ENCODE results near the gene NCOA5. TPM values are rescaled to one million over a fixed set of nuclear protein-coding genes. Genes with fewer than 3 reads are reported as not detected.

Gene NCOA5
- total RNA-seq, 1 donor from 2014 or later: 19.4 TPM

- ATAC-seq (no peak), DNase-seq (ENCODE audit: missing footprints) (no peak)
- intact Hi-C loops (cut with DNase I): no loop called here
Observed at GRCh38 chr20:46122516-46123481, 33.0 kb upstream of the NCOA5 start.

GRCh38 chr20:46122071-46122470 lies 32.3 kb upstream of the NCOA5 start:
- ATAC-seq: no peak
- DNase-seq (ENCODE audit: missing footprints): no peak
- intact Hi-C loops (cut with DNase I): no loop called here

- ATAC-seq (no peak), DNase-seq (ENCODE audit: missing footprints) (no peak)
- intact Hi-C loops (cut with DNase I): no loop called here
Observed at GRCh38 chr20:46121184-46121930, 31.6 kb upstream of the NCOA5 start.

- DNase-seq (ENCODE audit: missing footprints): no peak
- intact Hi-C loops (cut with DNase I): no loop called here
- no peak for ATAC-seq
Observed at GRCh38 chr20:46120136-46120535, 30.4 kb upstream of the NCOA5 start.

GRCh38 chr20:46119547-46119946 lies 29.8 kb upstream of the NCOA5 start:
- intact Hi-C loops (cut with DNase I): no loop called here
- no peak for ATAC-seq
- DNase-seq (ENCODE audit: missing footprints): no peak

- DNase-seq (ENCODE audit: missing footprints): no peak
- no peak for ATAC-seq
- intact Hi-C loops (cut with DNase I): no loop called here
Observed at GRCh38 chr20:46119028-46119546, 29.3 kb upstream of the NCOA5 start.

- intact Hi-C loops (cut with DNase I): no loop called here
- DNase-seq (ENCODE audit: missing footprints) (no peak), ATAC-seq (peak; percentile 56)
Observed at GRCh38 chr20:46118481-46119020, 28.8 kb upstream of the NCOA5 start.

GRCh38 chr20:46117704-46118467 lies 28.1 kb upstream of the NCOA5 start, which contains the start of gene CD40:
Gene CD40 (plus strand): TSS chr20:46118314. CDS start chr20:46118344, 30 bp downstream.
- DNase-seq (ENCODE audit: missing footprints) (peak; percentile 95), ATAC-seq (peak; percentile 97)
- intact Hi-C loops (cut with DNase I): no loop called here

GRCh38 chr20:46114449-46114848 lies 24.7 kb upstream of the NCOA5 start:
- DNase-seq (ENCODE audit: missing footprints): no peak
- no peak for ATAC-seq
- intact Hi-C loops (cut with DNase I): no loop called here

- intact Hi-C loops (cut with DNase I): no loop called here
- DNase-seq (ENCODE audit: missing footprints) (no peak), ATAC-seq (no peak)
Observed at GRCh38 chr20:46113113-46113470, 23.3 kb upstream of the NCOA5 start.

- intact Hi-C loops (cut with DNase I): no loop called here
- no peak for DNase-seq (ENCODE audit: missing footprints)
Observed at GRCh38 chr20:46112430-46113112, 22.8 kb upstream of the NCOA5 start.

GRCh38 chr20:46111836-46112212 lies 22.1 kb upstream of the NCOA5 start:
- intact Hi-C loops (cut with DNase I): no loop called here
- DNase-seq (ENCODE audit: missing footprints) (no peak), ATAC-seq (no peak)

More at GRCh38 chr20:46112430-46113112, 22.8 kb upstream of the NCOA5 start:
- no peak for ATAC-seq

- intact Hi-C loops (cut with DNase I): no loop called here
- peak; percentile 83 for ATAC-seq
- no peak for DNase-seq (ENCODE audit: missing footprints)
Observed at GRCh38 chr20:46111028-46111835, 21.5 kb upstream of the NCOA5 start.

- intact Hi-C loops (cut with DNase I): no loop called here
- no peak for DNase-seq (ENCODE audit: missing footprints)
- ATAC-seq: no peak
Observed at GRCh38 chr20:46108976-46109375, 19.2 kb upstream of the NCOA5 start.

- DNase-seq (ENCODE audit: missing footprints): no peak
- intact Hi-C loops (cut with DNase I): no loop called here
Observed at GRCh38 chr20:46108435-46108841, 18.7 kb upstream of the NCOA5 start.

GRCh38 chr20:46107061-46107460 lies 17.3 kb upstream of the NCOA5 start:
- intact Hi-C loops (cut with DNase I): no loop called here
- DNase-seq (ENCODE audit: missing footprints) (no peak), ATAC-seq (no peak)

More at GRCh38 chr20:46108435-46108841, 18.7 kb upstream of the NCOA5 start:
- ATAC-seq: no peak

- ATAC-seq (no peak), DNase-seq (ENCODE audit: missing footprints) (no peak)
- intact Hi-C loops (cut with DNase I): no loop called here
Observed at GRCh38 chr20:46104262-46104661, 14.5 kb upstream of the NCOA5 start.

Data from Right ventricle myocardium inferior (tissue), 1 donor.